ENCODE results near the gene XCL2.

Gene XCL2

DNA sequence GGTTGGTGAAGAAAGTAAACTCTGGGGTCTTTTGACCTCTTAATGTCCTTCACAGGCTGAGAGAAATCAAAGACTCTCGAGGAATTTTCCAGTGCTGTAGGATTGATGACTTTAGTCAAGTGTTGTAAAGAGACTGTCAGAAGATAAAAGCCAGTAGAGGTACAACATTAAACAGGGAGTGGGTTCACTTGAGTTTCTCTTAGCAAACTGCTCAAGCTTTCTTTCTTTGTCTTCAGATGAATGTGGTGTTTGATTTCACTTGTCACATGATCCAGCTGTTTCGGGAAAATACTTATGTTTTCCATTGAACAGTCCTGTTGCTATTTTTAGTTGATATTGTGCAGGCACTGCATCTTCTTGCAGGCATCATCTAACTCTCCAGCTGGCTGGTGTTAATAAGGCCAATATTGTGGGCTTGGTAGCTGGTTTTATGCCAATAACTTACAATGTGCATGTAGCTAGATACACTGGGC is 45.6 kb downstream of the XCL2 start:
- Histone ChIP-seq H3K27ac (no peak overlapping the region), H3K4me3 (ENCODE audit: low read depth, low read length) (no peak overlapping the region), H3K36me3 (no peaks in the 10 kb centered on the region), H3K27me3 (ENCODE audit: insufficient read depth, low read depth, severe bottlenecking) (no peaks in the 10 kb centered on the region), H3K9me3 (ENCODE audit: severe bottlenecking) (no peaks in the 10 kb centered on the region)
- no peak for TF ChIP-seq CTCF (IDR thresholded peaks at IDR 0.05; ENCODE audit: low read depth, low read length)
- no peak for DNase-seq

DNA sequence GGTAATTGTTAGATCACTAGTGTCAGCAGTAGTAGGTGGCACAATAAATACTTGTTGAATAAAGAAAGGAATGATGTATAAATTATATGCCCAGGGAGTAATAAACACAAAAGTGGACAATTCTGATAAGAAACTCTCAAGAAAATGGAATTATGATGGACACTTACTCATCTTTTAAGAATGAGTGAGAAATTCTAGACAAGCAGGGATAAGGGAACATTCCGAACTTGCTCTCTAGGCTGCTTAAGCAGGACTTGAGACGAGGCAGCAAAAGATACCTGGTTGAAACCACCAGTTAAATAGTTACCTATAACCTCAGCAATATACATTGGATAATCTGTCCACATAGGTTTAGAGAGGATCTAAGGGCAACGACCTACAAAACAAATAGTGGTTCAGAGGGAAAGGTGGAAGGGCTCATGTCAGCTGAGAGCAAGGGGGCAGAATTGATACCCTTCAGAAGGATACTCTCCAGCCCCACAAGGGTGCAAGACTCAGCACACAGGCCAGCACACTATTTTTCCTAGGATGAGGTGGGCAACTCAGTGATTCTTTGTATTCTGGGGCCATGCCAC is 46.3 kb downstream of the XCL2 start:
- Histone ChIP-seq H3K27ac (no peak overlapping the region), H3K36me3 (no peaks in the 10 kb centered on the region), H3K9me3 (ENCODE audit: severe bottlenecking) (no peaks in the 10 kb centered on the region), H3K27me3 (ENCODE audit: insufficient read depth, low read depth, severe bottlenecking) (no peaks in the 10 kb centered on the region), H3K4me3 (ENCODE audit: low read depth, low read length) (no peak overlapping the region)
- DNase-seq: no peak
- TF ChIP-seq CTCF (IDR thresholded peaks at IDR 0.05; ENCODE audit: low read depth, low read length): no peak

- Histone ChIP-seq H3K9me3 (ENCODE audit: severe bottlenecking) (no peaks in the 10 kb centered on the region), H3K27me3 (ENCODE audit: insufficient read depth, low read depth, severe bottlenecking) (no peaks in the 10 kb centered on the region), H3K27ac (no peak overlapping the region), H3K36me3 (no peaks in the 10 kb centered on the region), H3K4me3 (ENCODE audit: low read depth, low read length) (no peak overlapping the region)
- no peak for DNase-seq
- no peak for TF ChIP-seq CTCF (IDR thresholded peaks at IDR 0.05; ENCODE audit: low read depth, low read length)
These were observed 52.2 kb downstream of the XCL2 start for GRCh38 chr1:168491527-168492164.

Measured in WERI-Rb-1 (cell line).